GM23338 (cell line): ENCODE data around the gene GJA3. TPM values are rescaled to one million over a fixed set of nuclear protein-coding genes. Genes with fewer than 3 reads are reported as not detected.

Experiments
- ATAC-seq: fragments of 200-7000 bp; cut with Tn5 transposase; 3 replicates; pipeline ENCODE4 v1.9.1; 2020
- DNase-seq: peaks from one replicate; pipeline ENCODE4 v3.0.0-alpha.2; 2015; ENCODE audit warnings: low spot score
- H2AFZ ChIP-seq: fragments of 200-600 bp; sonication (generic); 2 replicates; pipeline ENCODE4 v1.8.0; 2016; ENCODE audit warnings: antibody characterized with exemption, mild to moderate bottlenecking, moderate library complexity
- H3F3A ChIP-seq: fragments of 200-600 bp; sonication (generic); replicated peaks from 2 replicates; pipeline ENCODE4 v1.8.0; 2017; ENCODE audit warnings: antibody characterized with exemption, mixed run types, low read depth
- H3K27ac ChIP-seq: fragments of 200-600 bp; sonication (generic); 2 replicates; pipeline ENCODE4 v1.6.1; 2016; ENCODE audit warnings: low read depth
- H3K27me3 ChIP-seq: fragments of 200-600 bp; sonication (generic); 2 replicates; pipeline ENCODE4 v1.8.0; 2016; ENCODE audit warnings: mild to moderate bottlenecking, mixed run types, moderate library complexity; ENCODE audit not compliant: insufficient read depth
- H3K36me3 ChIP-seq: fragments of 200-600 bp; sonication (generic); 2 replicates; pipeline ENCODE4 v1.8.0; 2016; ENCODE audit warnings: mild to moderate bottlenecking; ENCODE audit not compliant: insufficient read depth
- H3K4me1 ChIP-seq: fragments of 200-600 bp; sonication (generic); 2 replicates; pipeline ENCODE4 v1.8.0; 2016; ENCODE audit warnings: mild to moderate bottlenecking, moderate library complexity; ENCODE audit not compliant: insufficient read depth
- H3K4me2 ChIP-seq: fragments of 200-600 bp; sonication (generic); 2 replicates; pipeline ENCODE4 v1.7.1; 2017; ENCODE audit warnings: mixed run types
- H3K4me3 ChIP-seq: fragments of 200-600 bp; sonication (generic); 2 replicates; pipeline ENCODE4 v1.6.1; 2016; ENCODE audit warnings: mixed run types
- H3K79me2 ChIP-seq: fragments of 200-600 bp; sonication (generic); replicated peaks from 2 replicates; pipeline ENCODE4 v1.8.0; 2017; ENCODE audit warnings: mild to moderate bottlenecking; ENCODE audit not compliant: insufficient read depth
- H3K9me2 ChIP-seq: fragments of 200-600 bp; sonication (generic); 2 replicates; pipeline ENCODE4 v1.8.0; 2017; ENCODE audit not compliant: insufficient read depth
- H4K20me1 ChIP-seq: fragments of 200-600 bp; sonication (generic); replicated peaks from 2 replicates; pipeline ENCODE4 v1.8.0; 2017; ENCODE audit warnings: mild to moderate bottlenecking; ENCODE audit not compliant: insufficient read depth
- H3K27ac Mint-ChIP-seq: 2 replicates; pipeline ENCODE4 v1.8.0; 2020; ENCODE audit warnings: inconsistent platforms, mild to moderate bottlenecking, moderate library complexity, mixed read lengths
- H3K27me3 Mint-ChIP-seq: 3 replicates; pipeline ENCODE4 v1.8.0; 2022; ENCODE audit warnings: low read depth, mild to moderate bottlenecking, moderate library complexity, mixed read lengths, inconsistent platforms; ENCODE audit not compliant: insufficient read depth, poor library complexity
- H3K36me3 Mint-ChIP-seq: 3 replicates; pipeline ENCODE4 v1.8.0; 2021; ENCODE audit warnings: low read depth, mild to moderate bottlenecking, inconsistent platforms, moderate library complexity, mixed read lengths
- H3K4me1 Mint-ChIP-seq: 3 replicates; pipeline ENCODE4 v1.8.0; 2020; ENCODE audit warnings: mild to moderate bottlenecking, inconsistent platforms, mixed read lengths
- H3K4me3 Mint-ChIP-seq: 3 replicates; pipeline ENCODE4 v1.8.0; 2021; ENCODE audit warnings: moderate library complexity, mild to moderate bottlenecking, inconsistent platforms, mixed read lengths
- H3K9me3 Mint-ChIP-seq: 3 replicates; pipeline ENCODE4 v1.8.0; 2020; ENCODE audit warnings: moderate library complexity, mild to moderate bottlenecking, inconsistent platforms, mixed read lengths
- CREB1 ChIP-seq: fragments of 250-450 bp; sonication (Bioruptor Pico); IDR thresholded peaks from 2 replicates; pipeline ENCODE4 v1.5.0; 2020; ENCODE audit warnings: low read depth, mild to moderate bottlenecking, moderate library complexity
- EZH2 ChIP-seq: fragments of 200-600 bp; sonication (generic); IDR thresholded peaks from one replicate; pipeline ENCODE4 v1.8.0; 2017; ENCODE audit warnings: antibody characterized with exemption, mild to moderate bottlenecking, low read depth; ENCODE audit not compliant: unreplicated experiment
- EZH2phosphoT487 ChIP-seq: fragments of 200-600 bp; sonication (generic); IDR thresholded peaks from one replicate; pipeline ENCODE4 v1.8.1; 2018; ENCODE audit warnings: antibody characterized with exemption; ENCODE audit not compliant: unreplicated experiment
- JUNB ChIP-seq: IDR thresholded peaks from one replicate; pipeline ENCODE4 v1.6.1; 2016; ENCODE audit warnings: antibody characterized with exemption; ENCODE audit not compliant: unreplicated experiment
- NANOG ChIP-seq: IDR thresholded peaks from 2 replicates; pipeline ENCODE4 v1.6.1; 2016; ENCODE audit warnings: antibody characterized with exemption, borderline replicate concordance
- POLR2AphosphoS5 ChIP-seq: IDR thresholded peaks from 2 replicates; pipeline ENCODE4 v1.6.1; 2016; ENCODE audit warnings: antibody characterized with exemption, low read depth
- STAT1 ChIP-seq: IDR thresholded peaks from one replicate; pipeline ENCODE4 v1.6.1; 2016; ENCODE audit warnings: antibody characterized with exemption; ENCODE audit not compliant: unreplicated experiment
- ZNF114 ChIP-seq: fragments of 250-450 bp; sonication (Bioruptor Pico); IDR thresholded peaks from 2 replicates; pipeline ENCODE4 v1.5.0; 2020; ENCODE audit warnings: mild to moderate bottlenecking, moderate library complexity
- ZNF331 ChIP-seq: fragments of 250-450 bp; sonication (Bioruptor Pico); IDR thresholded peaks from 2 replicates; pipeline ENCODE4 v1.5.0; 2020; ENCODE audit warnings: low read depth, mild to moderate bottlenecking, moderate library complexity
- polyA plus RNA-seq: library from polyadenylated mRNA; unstranded; fragments of >200 nt; fragmentation: Nextera tagmentation; extraction: Ambion mirVana; gene quantifications from 2 replicates; pipeline ENCODE4 v1.2.1, GENCODE V29; 2016
- total RNA-seq: library from RNA; depleted of rRNA; stranded (reverse); fragments of >200 nt; shearing (Covaris generic); gene quantifications from 2 replicates; pipeline ENCODE4 v1.2.3, GENCODE V29; 2014
- TF ChIP-seq, protein P1 (sequence below), 2 experiments: fragments of 200-600 bp in 1 of 2; sonication (generic) in 1 of 2; conservative IDR thresholded peaks; 2 replicates each; pipeline versions ENCODE4 v1.5.1 to v1.6.1; 2016 to 2017; ENCODE audit warnings: antibody characterized with exemption in 2 of 2, low read depth in 2 of 2, mild to moderate bottlenecking in 2 of 2, moderate library complexity in 1 of 2
- TF ChIP-seq, protein P2 (sequence below): IDR thresholded peaks from 2 replicates; pipeline ENCODE4 v1.6.1; 2016; ENCODE audit warnings: antibody characterized with exemption
- TF ChIP-seq, protein P3 (sequence below): IDR thresholded peaks from one replicate; pipeline ENCODE4 v1.6.1; 2018; ENCODE audit warnings: antibody characterized with exemption; ENCODE audit not compliant: unreplicated experiment

Gene GJA3
- total and polyA plus RNA-seq, 2 experiments from 2014 or later, result 0.17 to 0.23 TPM

DNA sequence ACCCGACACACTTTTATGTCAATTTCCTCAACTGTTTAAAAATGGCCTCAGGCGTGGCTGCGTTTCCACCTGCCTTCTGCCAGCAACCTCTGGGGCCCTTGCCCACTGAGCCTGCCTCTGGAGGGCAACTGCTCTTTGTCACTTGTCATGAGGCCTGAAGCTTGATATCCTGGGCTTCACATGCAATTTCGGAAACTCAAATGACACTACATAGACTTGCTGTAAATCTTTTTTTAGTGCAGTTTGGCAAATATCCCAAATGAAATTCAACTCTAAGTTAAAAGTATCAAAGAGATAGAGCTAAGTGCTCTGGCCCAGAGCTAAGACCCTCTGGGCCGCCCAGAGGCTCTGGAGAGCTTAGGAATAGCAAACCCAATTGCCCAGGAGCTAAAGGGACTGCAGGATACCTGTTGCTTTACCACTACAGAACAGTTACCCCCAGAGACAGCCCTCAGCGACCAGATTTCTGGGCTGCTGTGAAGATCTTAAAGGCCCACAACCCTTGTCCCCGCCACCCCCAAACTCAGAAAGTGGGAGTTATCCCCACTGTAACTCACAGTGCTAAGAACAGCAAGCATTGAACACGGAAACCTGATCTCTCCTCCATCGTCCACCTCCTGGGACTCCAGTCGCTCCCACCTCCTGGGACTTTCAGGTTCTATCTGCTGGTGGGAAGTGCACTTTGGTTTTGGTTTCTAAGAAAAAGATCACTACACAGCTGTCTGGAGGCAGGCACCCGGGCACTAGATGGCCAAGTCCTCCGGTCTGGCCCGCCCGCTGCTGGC is 19.4 kb downstream of the GJA3 start (continued):
- TF ChIP-seq, protein P1, sequence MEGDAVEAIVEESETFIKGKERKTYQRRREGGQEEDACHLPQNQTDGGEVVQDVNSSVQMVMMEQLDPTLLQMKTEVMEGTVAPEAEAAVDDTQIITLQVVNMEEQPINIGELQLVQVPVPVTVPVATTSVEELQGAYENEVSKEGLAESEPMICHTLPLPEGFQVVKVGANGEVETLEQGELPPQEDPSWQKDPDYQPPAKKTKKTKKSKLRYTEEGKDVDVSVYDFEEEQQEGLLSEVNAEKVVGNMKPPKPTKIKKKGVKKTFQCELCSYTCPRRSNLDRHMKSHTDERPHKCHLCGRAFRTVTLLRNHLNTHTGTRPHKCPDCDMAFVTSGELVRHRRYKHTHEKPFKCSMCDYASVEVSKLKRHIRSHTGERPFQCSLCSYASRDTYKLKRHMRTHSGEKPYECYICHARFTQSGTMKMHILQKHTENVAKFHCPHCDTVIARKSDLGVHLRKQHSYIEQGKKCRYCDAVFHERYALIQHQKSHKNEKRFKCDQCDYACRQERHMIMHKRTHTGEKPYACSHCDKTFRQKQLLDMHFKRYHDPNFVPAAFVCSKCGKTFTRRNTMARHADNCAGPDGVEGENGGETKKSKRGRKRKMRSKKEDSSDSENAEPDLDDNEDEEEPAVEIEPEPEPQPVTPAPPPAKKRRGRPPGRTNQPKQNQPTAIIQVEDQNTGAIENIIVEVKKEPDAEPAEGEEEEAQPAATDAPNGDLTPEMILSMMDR (conservative IDR thresholded peaks at IDR 0.05; ENCODE audit: low read depth in 2 of 2), result no peak
- TF ChIP-seq NANOG, result no peak

DNA sequence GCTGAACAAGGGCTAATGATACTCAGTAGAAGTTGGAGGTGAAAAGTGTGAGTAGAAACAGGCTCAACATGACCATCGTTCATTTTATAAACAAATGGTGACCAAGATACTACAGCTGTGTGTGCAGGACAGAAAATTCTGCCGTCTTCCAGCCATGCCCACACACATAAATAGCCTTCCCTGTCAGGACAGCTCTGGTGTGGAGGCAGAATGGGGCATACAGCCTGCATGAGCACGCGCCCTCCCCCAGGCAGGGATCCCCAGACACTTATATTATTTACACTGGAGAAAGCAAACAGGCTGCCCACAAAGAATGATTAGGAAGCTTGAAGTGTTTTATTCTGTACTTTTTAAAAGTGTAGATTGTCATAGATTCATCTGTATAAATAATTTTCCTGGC is 20.4 kb downstream of the GJA3 start:
- Mint-ChIP-seq H3K27me3 (peaks cover 25% of the 10 kb centered on the region), H3K4me3 (no peak overlapping the region), H3K27ac (no peak overlapping the region), H3K9me3 (peaks cover 6% of the 10 kb centered on the region; the same call in 2 of the 3 replicates), H3K36me3 (no peaks in the 10 kb centered on the region), H3K4me1 (peaks cover 8% of the 10 kb centered on the region)
- DNase-seq, result no peak
- no peak overlapping the region for H3K27ac ChIP-seq
- no peaks in the 10 kb centered on the region for H3K79me2 ChIP-seq
- no peaks in the 10 kb centered on the region for H3K9me2 ChIP-seq
- H4K20me1 ChIP-seq, result no peaks in the 10 kb centered on the region
- H3K27me3 ChIP-seq, result peaks cover 28% of the 10 kb centered on the region
- peaks cover 4% of the 10 kb centered on the region; the same call in 1 of the 2 replicates for H3F3A ChIP-seq
- H2AFZ ChIP-seq, result no peak overlapping the region
- H3K4me2 ChIP-seq, result no peak overlapping the region
- no peak overlapping the region for H3K4me3 ChIP-seq
- peaks cover 7% of the 10 kb centered on the region for H3K4me1 ChIP-seq
- no peaks in the 10 kb centered on the region for H3K36me3 ChIP-seq
- ATAC-seq, result no peak
- no peak for TF ChIP-seq JUNB
- no peak for TF ChIP-seq ZNF114 (CRISPR knock-in tag)
- TF ChIP-seq EZH2, result no peak
- no peak for TF ChIP-seq ZNF331 (CRISPR knock-in tag)
- TF ChIP-seq, protein P2, sequence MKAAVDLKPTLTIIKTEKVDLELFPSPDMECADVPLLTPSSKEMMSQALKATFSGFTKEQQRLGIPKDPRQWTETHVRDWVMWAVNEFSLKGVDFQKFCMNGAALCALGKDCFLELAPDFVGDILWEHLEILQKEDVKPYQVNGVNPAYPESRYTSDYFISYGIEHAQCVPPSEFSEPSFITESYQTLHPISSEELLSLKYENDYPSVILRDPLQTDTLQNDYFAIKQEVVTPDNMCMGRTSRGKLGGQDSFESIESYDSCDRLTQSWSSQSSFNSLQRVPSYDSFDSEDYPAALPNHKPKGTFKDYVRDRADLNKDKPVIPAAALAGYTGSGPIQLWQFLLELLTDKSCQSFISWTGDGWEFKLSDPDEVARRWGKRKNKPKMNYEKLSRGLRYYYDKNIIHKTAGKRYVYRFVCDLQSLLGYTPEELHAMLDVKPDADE, result no peak
- TF ChIP-seq NANOG, result no peak
- no peak for TF ChIP-seq CREB1 (CRISPR knock-in tag)
- TF ChIP-seq EZH2phosphoT487, result no peak
- TF ChIP-seq, protein P1 (conservative IDR thresholded peaks at IDR 0.05; ENCODE audit: low read depth in 2 of 2), result no peak
- TF ChIP-seq, protein P3, sequence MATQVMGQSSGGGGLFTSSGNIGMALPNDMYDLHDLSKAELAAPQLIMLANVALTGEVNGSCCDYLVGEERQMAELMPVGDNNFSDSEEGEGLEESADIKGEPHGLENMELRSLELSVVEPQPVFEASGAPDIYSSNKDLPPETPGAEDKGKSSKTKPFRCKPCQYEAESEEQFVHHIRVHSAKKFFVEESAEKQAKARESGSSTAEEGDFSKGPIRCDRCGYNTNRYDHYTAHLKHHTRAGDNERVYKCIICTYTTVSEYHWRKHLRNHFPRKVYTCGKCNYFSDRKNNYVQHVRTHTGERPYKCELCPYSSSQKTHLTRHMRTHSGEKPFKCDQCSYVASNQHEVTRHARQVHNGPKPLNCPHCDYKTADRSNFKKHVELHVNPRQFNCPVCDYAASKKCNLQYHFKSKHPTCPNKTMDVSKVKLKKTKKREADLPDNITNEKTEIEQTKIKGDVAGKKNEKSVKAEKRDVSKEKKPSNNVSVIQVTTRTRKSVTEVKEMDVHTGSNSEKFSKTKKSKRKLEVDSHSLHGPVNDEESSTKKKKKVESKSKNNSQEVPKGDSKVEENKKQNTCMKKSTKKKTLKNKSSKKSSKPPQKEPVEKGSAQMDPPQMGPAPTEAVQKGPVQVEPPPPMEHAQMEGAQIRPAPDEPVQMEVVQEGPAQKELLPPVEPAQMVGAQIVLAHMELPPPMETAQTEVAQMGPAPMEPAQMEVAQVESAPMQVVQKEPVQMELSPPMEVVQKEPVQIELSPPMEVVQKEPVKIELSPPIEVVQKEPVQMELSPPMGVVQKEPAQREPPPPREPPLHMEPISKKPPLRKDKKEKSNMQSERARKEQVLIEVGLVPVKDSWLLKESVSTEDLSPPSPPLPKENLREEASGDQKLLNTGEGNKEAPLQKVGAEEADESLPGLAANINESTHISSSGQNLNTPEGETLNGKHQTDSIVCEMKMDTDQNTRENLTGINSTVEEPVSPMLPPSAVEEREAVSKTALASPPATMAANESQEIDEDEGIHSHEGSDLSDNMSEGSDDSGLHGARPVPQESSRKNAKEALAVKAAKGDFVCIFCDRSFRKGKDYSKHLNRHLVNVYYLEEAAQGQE, result no peak
- no peak for TF ChIP-seq STAT1
- TF ChIP-seq POLR2AphosphoS5, result no peak
